Measurements from ENCODE around the gene MAP7D1. TPM values are rescaled to one million over a fixed set of nuclear protein-coding genes. Genes with fewer than 3 reads are reported as not detected.

The MAP7D1 gene
- total RNA-seq (2022; extraction: Qiagen RNA extraction) = 179 to 203 TPM (median 196 TPM) in 5 replicates

GRCh38 chr1:36155408-36156328, at the start of gene MAP7D1:
MAP7D1 (plus strand) TSS chr1:36156160; CDS start chr1:36156418, 258 bp downstream.

GRCh38 chr1:36125129-36125991, 30.6 kb upstream of the MAP7D1 start, which contains the start of gene COL8A2:
COL8A2 (minus strand) TSS chr1:36125222; CDS start chr1:36100242, 24,980 bp downstream.

GRCh38 chr1:36149237-36149972, 6.6 kb upstream of the MAP7D1 start, which contains the start of gene TRAPPC3:
TRAPPC3 (minus strand) TSS chr1:36149486; CDS start chr1:36149378, 108 bp downstream.

GRCh38 chr1:36223996-36224536, 68.1 kb downstream of the MAP7D1 start, which contains the start of gene THRAP3:
THRAP3 (plus strand) TSS chr1:36224443; CDS start chr1:36282564, 58,121 bp downstream.

Other genes with a start within 250 kb of the MAP7D1 start
- gene AGO3, start 225.1 kb upstream of the MAP7D1 start, total RNA-seq (2022; extraction: Qiagen RNA extraction) = 6.0 to 7.4 TPM (median 7.0 TPM) in 5 replicates
- gene TEKT2, start 72.1 kb upstream of the MAP7D1 start, total RNA-seq (2022; extraction: Qiagen RNA extraction) = not detected in 5 replicates
- gene ADPRS, start 67.3 kb upstream of the MAP7D1 start, total RNA-seq (2022; extraction: Qiagen RNA extraction) = 23.8 to 32.3 TPM (median 30.7 TPM) in 5 replicates
- gene COL8A2, start 30.9 kb upstream of the MAP7D1 start, total RNA-seq (2022; extraction: Qiagen RNA extraction) = 0.08 to 0.15 TPM (median 0.12 TPM) in 5 replicates
- 69.6 to 89.3 TPM (median 84.8 TPM) in 5 replicates for gene TRAPPC3, start 6.7 kb upstream of the MAP7D1 start, total RNA-seq (2022; extraction: Qiagen RNA extraction)
- gene THRAP3, start 68.3 kb downstream of the MAP7D1 start, total RNA-seq (2022; extraction: Qiagen RNA extraction) = 62.8 to 73.5 TPM (median 69.7 TPM) in 5 replicates
- gene SH3D21, start 150.2 kb downstream of the MAP7D1 start, total RNA-seq (2022; extraction: Qiagen RNA extraction) = 1.9 to 3.8 TPM (median 2.4 TPM) in 5 replicates
- 9.5 to 25.0 TPM (median 23.7 TPM) in 5 replicates for gene EVA1B, start 167.5 kb downstream of the MAP7D1 start, total RNA-seq (2022; extraction: Qiagen RNA extraction)
- 8.3 to 11.0 TPM (median 10.7 TPM) in 5 replicates for gene STK40, start 229.8 kb downstream of the MAP7D1 start, total RNA-seq (2022; extraction: Qiagen RNA extraction)
- gene LSM10, start 241.7 kb downstream of the MAP7D1 start, total RNA-seq (2022; extraction: Qiagen RNA extraction) = 40.4 to 47.1 TPM (median 43.0 TPM) in 5 replicates

Data from A549 treated with Mapracorat at 1 μM for 4 hours (cell line).